ENCODE results near the gene DYNC1LI1. TPM values are rescaled to one million over a fixed set of nuclear protein-coding genes. Genes with fewer than 3 reads are reported as not detected.

The DYNC1LI1 gene
- polyA plus RNA-seq, 2 of the 4 experiments (the other 2 are of a cell fraction) = 42.0 to 66.9 TPM

GRCh38 chr3:32606277-32606676 lies 35.6 kb upstream of the DYNC1LI1 start:
- Histone ChIP-seq H3K4me1 (no peaks in the 10 kb centered on the region), H3K4me3 (no peak overlapping the region), H3K9me3 (no peaks in the 10 kb centered on the region), H3K4me2 (no peak overlapping the region), H3K27ac (no peak overlapping the region)
- ChIA-PET CTCF (interaction anchor here (0.6 to 1.5 kb wide), 3 partner anchors 46 to 109 kb away, joined by 3 read pairs; no protein-coding TSS in a partner anchor), POLR2A (no interaction called here)
- FAIRE-seq = no peak
- 89% methylated on average over 3 of the region's 3 CpGs for WGBS (ENCODE audit: missing lambda C conversion rate)
- no peak for DNase-seq (ENCODE audit: low read depth in 1 of 2, low spot score in 1 of 2)
- TF ChIP-seq MAFK (IDR thresholded peaks at IDR 0.05; ENCODE audit: partially characterized antibody) (no peak), PHF8 (IDR thresholded peaks at IDR 0.05; ENCODE audit: borderline replicate concordance, low read depth) (no peak), REST (IDR thresholded peaks at IDR 0.05) (no peak), HOXA7 (CRISPR knock-in tag; IDR thresholded peaks at IDR 0.05) (no peak), FOSB (CRISPR knock-in tag; IDR thresholded peaks at IDR 0.05) (no peak), HEYL (CRISPR knock-in tag; IDR thresholded peaks at IDR 0.05) (no peak), ESRRA (IDR thresholded peaks at IDR 0.05; ENCODE audit: borderline replicate concordance, low read length) (no peak), CBX8 (IDR thresholded peaks at IDR 0.05) (no peak), ZSCAN20 (CRISPR knock-in tag; IDR thresholded peaks at IDR 0.05) (no peak), MYC (IDR thresholded peaks at IDR 0.05; ENCODE audit: borderline replicate concordance, low read length) (no peak)
- TF ChIP-seq, protein P1, sequence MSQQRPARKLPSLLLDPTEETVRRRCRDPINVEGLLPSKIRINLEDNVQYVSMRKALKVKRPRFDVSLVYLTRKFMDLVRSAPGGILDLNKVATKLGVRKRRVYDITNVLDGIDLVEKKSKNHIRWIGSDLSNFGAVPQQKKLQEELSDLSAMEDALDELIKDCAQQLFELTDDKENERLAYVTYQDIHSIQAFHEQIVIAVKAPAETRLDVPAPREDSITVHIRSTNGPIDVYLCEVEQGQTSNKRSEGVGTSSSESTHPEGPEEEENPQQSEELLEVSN (IDR thresholded peaks at IDR 0.05; ENCODE audit: borderline replicate concordance, low read depth) = no peak
- no peak for ATAC-seq

- ATAC-seq = no peak
- Histone ChIP-seq H3K27ac (no peak overlapping the region), H3K4me3 (no peak overlapping the region), H3K9me3 (no peaks in the 10 kb centered on the region), H3K4me1 (no peaks in the 10 kb centered on the region), H3K4me2 (no peak overlapping the region)
- CTCF ChIA-PET = interaction anchor here (0.6 kb wide), 1 partner anchor 14 kb away, joined by 3 read pairs; no protein-coding TSS in a partner anchor
- TF ChIP-seq PHF8 (IDR thresholded peaks at IDR 0.05; ENCODE audit: borderline replicate concordance, low read depth) = no peak
- no peak for TF ChIP-seq HEYL (CRISPR knock-in tag; IDR thresholded peaks at IDR 0.05)
- TF ChIP-seq ZNF302 (CRISPR knock-in tag; IDR thresholded peaks at IDR 0.05) = no peak
- TF ChIP-seq SREBF2 (IDR thresholded peaks at IDR 0.05) = no peak
- TF ChIP-seq MYC (IDR thresholded peaks at IDR 0.05; ENCODE audit: borderline replicate concordance, low read length) = no peak
- TF ChIP-seq RARB (CRISPR knock-in tag; IDR thresholded peaks at IDR 0.05) = no peak
- no peak for TF ChIP-seq NFE2L2 (conservative IDR thresholded peaks at IDR 0.05; ENCODE audit: low read length)
- FAIRE-seq = no peak
- WGBS (ENCODE audit: missing lambda C conversion rate) = 35% methylated on average over 4 of the region's 4 CpGs
- POLR2A ChIA-PET = no interaction called here
- DNase-seq (ENCODE audit: low read depth in 1 of 2, low spot score in 1 of 2) = no peak
Measured at GRCh38 chr3:32603064-32603463, 32.4 kb upstream of the DYNC1LI1 start.

DNA sequence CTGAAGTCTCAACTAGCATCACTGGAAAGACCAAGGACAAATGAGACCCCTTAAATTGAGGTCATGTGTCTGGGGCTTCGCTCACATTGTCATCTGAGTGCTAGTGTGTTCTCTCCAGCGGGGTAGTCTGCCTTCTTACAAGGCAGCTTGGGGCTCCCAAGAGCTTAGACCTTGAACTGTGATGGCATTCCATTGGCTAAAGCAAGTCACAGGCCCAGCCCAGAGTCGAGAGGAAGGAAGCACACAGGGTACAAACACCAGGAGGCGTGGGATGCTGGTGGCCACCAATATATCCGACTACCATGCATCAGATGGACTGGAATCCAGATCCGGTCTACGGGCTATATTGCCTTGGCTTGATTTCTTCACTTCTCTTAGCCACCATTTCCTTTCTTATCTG lies 31.5 kb upstream of the DYNC1LI1 start:
- ATAC-seq (no peak), FAIRE-seq (no peak), DNase-seq (ENCODE audit: low read depth in 1 of 2, low spot score in 1 of 2) (no peak)
- Histone ChIP-seq H3K4me3 (no peak overlapping the region), H3K4me2 (no peak overlapping the region), H3K9me3 (no peaks in the 10 kb centered on the region), H3K4me1 (no peaks in the 10 kb centered on the region), H3K27ac (no peak overlapping the region)
- no peak for TF ChIP-seq MAX (IDR thresholded peaks at IDR 0.05)
- no peak for TF ChIP-seq CHD2 (IDR thresholded peaks at IDR 0.05; ENCODE audit: low read length, partially characterized antibody)
- no peak for TF ChIP-seq ESRRA (IDR thresholded peaks at IDR 0.05; ENCODE audit: borderline replicate concordance, low read length)
- TF ChIP-seq BHLHE40 (IDR thresholded peaks at IDR 0.05; ENCODE audit: low read depth, low read length) = no peak
- no peak for TF ChIP-seq HOXB13 (CRISPR knock-in tag; IDR thresholded peaks at IDR 0.05; ENCODE audit: low read depth)
- TF ChIP-seq HEYL (CRISPR knock-in tag; IDR thresholded peaks at IDR 0.05) = no peak
- TF ChIP-seq SMC3 (IDR thresholded peaks at IDR 0.05) = no peak
- no peak for TF ChIP-seq RAD21 (conservative IDR thresholded peaks at IDR 0.05 in 1 of 2, IDR thresholded peaks at IDR 0.05 in 1 of 2)
- no peak for TF ChIP-seq CEBPB (IDR thresholded peaks at IDR 0.05)
- TF ChIP-seq, protein P2, sequence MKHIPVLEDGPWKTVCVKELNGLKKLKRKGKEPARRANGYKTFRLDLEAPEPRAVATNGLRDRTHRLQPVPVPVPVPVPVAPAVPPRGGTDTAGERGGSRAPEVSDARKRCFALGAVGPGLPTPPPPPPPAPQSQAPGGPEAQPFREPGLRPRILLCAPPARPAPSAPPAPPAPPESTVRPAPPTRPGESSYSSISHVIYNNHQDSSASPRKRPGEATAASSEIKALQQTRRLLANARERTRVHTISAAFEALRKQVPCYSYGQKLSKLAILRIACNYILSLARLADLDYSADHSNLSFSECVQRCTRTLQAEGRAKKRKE (CRISPR knock-in tag; IDR thresholded peaks at IDR 0.05; ENCODE audit: low read depth) = no peak
- TF ChIP-seq, protein P3, sequence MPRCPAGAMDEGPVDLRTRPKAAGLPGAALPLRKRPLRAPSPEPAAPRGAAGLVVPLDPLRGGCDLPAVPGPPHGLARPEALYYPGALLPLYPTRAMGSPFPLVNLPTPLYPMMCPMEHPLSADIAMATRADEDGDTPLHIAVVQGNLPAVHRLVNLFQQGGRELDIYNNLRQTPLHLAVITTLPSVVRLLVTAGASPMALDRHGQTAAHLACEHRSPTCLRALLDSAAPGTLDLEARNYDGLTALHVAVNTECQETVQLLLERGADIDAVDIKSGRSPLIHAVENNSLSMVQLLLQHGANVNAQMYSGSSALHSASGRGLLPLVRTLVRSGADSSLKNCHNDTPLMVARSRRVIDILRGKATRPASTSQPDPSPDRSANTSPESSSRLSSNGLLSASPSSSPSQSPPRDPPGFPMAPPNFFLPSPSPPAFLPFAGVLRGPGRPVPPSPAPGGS (IDR thresholded peaks at IDR 0.05) = no peak
- TF ChIP-seq, protein P1 (IDR thresholded peaks at IDR 0.05; ENCODE audit: borderline replicate concordance, low read depth) = no peak
- no peak for TF ChIP-seq RCOR1 (IDR thresholded peaks at IDR 0.05; ENCODE audit: low read depth, low read length)
- no peak for TF ChIP-seq EP300 (IDR thresholded peaks at IDR 0.05)
- POLR2A ChIA-PET = no interaction called here
- 71% methylated on average over 7 of the region's 7 CpGs for WGBS (ENCODE audit: missing lambda C conversion rate)
- CTCF ChIA-PET = interaction anchor here (0.6 kb wide), 2 partner anchors 10 to 15 kb away, joined by 3 to 4 read pairs; no protein-coding TSS in a partner anchor
